Sigmoid colon (tissue), 7 donors: ENCODE data around the gene MADD. TPM values are rescaled to one million over a fixed set of nuclear protein-coding genes. Genes with fewer than 3 reads are reported as not detected.

Source experiments
- DNase-seq: peaks from one replicate; pipeline ENCODE4 v3.0.0-alpha.2; 2019
- H3K27ac ChIP-seq, 4 donors: fragments of 200-600 bp; sonication (generic); one replicate each; pipeline ENCODE4 v1.5.1; 2016 to 2019; ENCODE audit warnings: mild to moderate bottlenecking in 1 of 4
- H3K27me3 ChIP-seq, 3 donors: fragments of 200-600 bp; sonication (generic); one replicate each; pipeline ENCODE4 v1.5.1; 2019; ENCODE audit warnings: mild to moderate bottlenecking in 1 of 3
- H3K36me3 ChIP-seq, 4 donors: fragments of 200-600 bp; sonication (generic); one replicate each; pipeline ENCODE4 v1.5.1; 2016 to 2019
- H3K4me1 ChIP-seq, 4 donors: fragments of 200-600 bp; sonication (generic); one replicate each; pipeline ENCODE4 v1.5.1; 2017 to 2019
- H3K4me3 ChIP-seq, 4 donors: fragments of 200-600 bp; sonication (generic); one replicate each; pipeline ENCODE4 v1.5.1; 2017 to 2019; ENCODE audit warnings: mild to moderate bottlenecking in 2 of 4, moderate library complexity in 1 of 4
- H3K9me3 ChIP-seq, 4 donors: fragments of 200-600 bp in 3 of 4; sonication (generic) in 3 of 4; one replicate each; pipeline versions ENCODE4 v1.5.1 to v1.6.1; 2013 to 2019
- EP300 ChIP-seq, 4 donors: sonication (generic); formaldehyde crosslinking; IDR thresholded peaks; one replicate each; pipeline ENCODE4 v1.6.1; 2017; ENCODE audit warnings: antibody characterized with exemption in 4 of 4
- POLR2A ChIP-seq, 2 donors: fragments of 450-650 bp; IDR thresholded peaks; one replicate each; pipeline ENCODE4 v1.6.1; 2016; ENCODE audit warnings: antibody characterized with exemption in 2 of 2, mild to moderate bottlenecking in 2 of 2, moderate library complexity in 2 of 2
- POLR2AphosphoS5 ChIP-seq, 4 donors: sonication (generic); formaldehyde crosslinking; IDR thresholded peaks; one replicate each; pipeline ENCODE4 v1.6.1; 2017; ENCODE audit warnings: antibody characterized with exemption in 4 of 4
- WGBS, 2 donors: extraction: QIAGEN DNeasy Blood & Tissue Kit; methylation state at CpG; one replicate each; pipeline ENCODE4 v1.1.7; 2013; 5-methylcytosine and 5-hydroxymethylcytosine counted together
- intact Hi-C: fragments of 100-400 bp; cut with DNase I; formaldehyde crosslinking; loops from one replicate; pipeline ENCODE4 v1.15.1; 2023
- polyA plus RNA-seq, 3 donors: library from polyadenylated mRNA; stranded (reverse); fragments of 200-250 nt; gene quantifications; one replicate each; pipeline ENCODE4 v1.2.3, GENCODE V29; 2013
- total RNA-seq, 4 donors: library from RNA; depleted of rRNA; stranded (reverse); fragments of >200 nt; gene quantifications; one replicate each; pipeline ENCODE4 v1.1.0, GENCODE V29; 2016
- TF ChIP-seq, protein P1 (sequence below), 4 experiments: fragments of 450-650 bp in 3 of 4; fragments of 200-600 bp in 1 of 4; IDR thresholded peaks; one replicate each; pipeline ENCODE4 v1.5.1; 2016 to 2019; ENCODE audit warnings: antibody characterized with exemption in 4 of 4, mild to moderate bottlenecking in 3 of 4, moderate library complexity in 2 of 4
- donor health status: healthy with polysubstance abuse.
- donor health status: Bipolar disorder and iron deficiency.
- donor health status: healthy.

Gene MADD
- total and polyA plus RNA-seq, 7 donors: 18.6 to 55.7 (median 32.5) TPM

DNA sequence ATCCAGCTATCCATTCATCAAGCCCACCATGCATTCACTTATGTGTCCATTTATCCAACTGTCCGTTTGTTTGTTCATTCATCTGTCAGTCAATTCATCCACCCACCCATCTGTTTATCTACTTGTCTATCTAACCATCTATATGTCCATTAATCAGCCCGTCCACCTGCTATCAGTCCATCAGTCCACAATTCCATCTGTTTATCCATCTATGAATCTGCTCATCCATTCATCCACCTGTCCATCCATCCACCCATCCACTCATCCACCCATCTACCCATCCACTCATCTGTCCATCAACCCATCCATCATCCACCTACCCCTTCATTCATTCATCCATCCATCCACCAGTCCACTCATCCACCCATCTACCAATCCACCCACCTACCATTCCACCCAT, 109.4 kb downstream of the MADD start:
- Histone ChIP-seq H3K4me1 (peaks cover 0 to 2% (median 0%) of the 10 kb centered on the region in 4 donors), H3K4me3 (no peak overlapping the region), H3K9me3 (no peaks in the 10 kb centered on the region), H3K27me3 (no peaks in the 10 kb centered on the region), H3K27ac (no peak overlapping the region), H3K36me3 (no peaks in the 10 kb centered on the region)
- 89 to 90% methylated on average over 2 of the region's 2 CpGs for WGBS, 2 donors
- no peak for DNase-seq
- no peak for TF ChIP-seq EP300 (IDR thresholded peaks at IDR 0.05)
- no peak for TF ChIP-seq POLR2AphosphoS5 (IDR thresholded peaks at IDR 0.05)
- TF ChIP-seq, protein P1, sequence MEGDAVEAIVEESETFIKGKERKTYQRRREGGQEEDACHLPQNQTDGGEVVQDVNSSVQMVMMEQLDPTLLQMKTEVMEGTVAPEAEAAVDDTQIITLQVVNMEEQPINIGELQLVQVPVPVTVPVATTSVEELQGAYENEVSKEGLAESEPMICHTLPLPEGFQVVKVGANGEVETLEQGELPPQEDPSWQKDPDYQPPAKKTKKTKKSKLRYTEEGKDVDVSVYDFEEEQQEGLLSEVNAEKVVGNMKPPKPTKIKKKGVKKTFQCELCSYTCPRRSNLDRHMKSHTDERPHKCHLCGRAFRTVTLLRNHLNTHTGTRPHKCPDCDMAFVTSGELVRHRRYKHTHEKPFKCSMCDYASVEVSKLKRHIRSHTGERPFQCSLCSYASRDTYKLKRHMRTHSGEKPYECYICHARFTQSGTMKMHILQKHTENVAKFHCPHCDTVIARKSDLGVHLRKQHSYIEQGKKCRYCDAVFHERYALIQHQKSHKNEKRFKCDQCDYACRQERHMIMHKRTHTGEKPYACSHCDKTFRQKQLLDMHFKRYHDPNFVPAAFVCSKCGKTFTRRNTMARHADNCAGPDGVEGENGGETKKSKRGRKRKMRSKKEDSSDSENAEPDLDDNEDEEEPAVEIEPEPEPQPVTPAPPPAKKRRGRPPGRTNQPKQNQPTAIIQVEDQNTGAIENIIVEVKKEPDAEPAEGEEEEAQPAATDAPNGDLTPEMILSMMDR (IDR thresholded peaks at IDR 0.05): no peak
- no peak for TF ChIP-seq POLR2A (IDR thresholded peaks at IDR 0.05)
- intact Hi-C loops: no loop called here

Other genes starting within 250 kb of the MADD start
- gene ARFGAP2, start 93.3 kb upstream of the MADD start, total RNA-seq: 100 to 1,000 TPM in 3 of 4 donors, 10 to 100 TPM in 1; 85.0 to 185 (median 123) TPM
- gene ARFGAP2, start 93.3 kb upstream of the MADD start, polyA plus RNA-seq: 10 to 100 TPM; 46.8 to 81.1 (median 50.2) TPM
- 10 to 100 TPM; 56.0 to 78.3 (median 73.5) TPM for gene PACSIN3, start 83.7 kb upstream of the MADD start, total RNA-seq
- 1 to 10 TPM; 1.2 to 7.0 (median 4.8) TPM for gene PACSIN3, start 83.7 kb upstream of the MADD start, polyA plus RNA-seq
- 10 to 100 TPM; 31.9 to 44.6 (median 32.3) TPM for gene DDB2, start 55.2 kb upstream of the MADD start, total RNA-seq
- gene DDB2, start 55.2 kb upstream of the MADD start, polyA plus RNA-seq: 10 to 100 TPM; 21.3 to 42.0 (median 21.6) TPM
- gene ACP2, start 21.3 kb upstream of the MADD start, total RNA-seq: 10 to 100 TPM; 30.7 to 54.0 (median 34.9) TPM
- 10 to 100 TPM; 15.6 to 50.9 (median 25.4) TPM for gene ACP2, start 21.3 kb upstream of the MADD start, polyA plus RNA-seq
- gene NR1H3, start 12.1 kb upstream of the MADD start, total RNA-seq: 10 to 100 TPM; 30.3 to 54.5 (median 40.2) TPM
- gene NR1H3, start 12.1 kb upstream of the MADD start, polyA plus RNA-seq: 10 to 100 TPM; 57.3 to 90.1 (median 61.5) TPM
- not detected for gene MYBPC3, start 82.6 kb downstream of the MADD start, total RNA-seq
- 1 to 10 TPM in 1 of 3 donors, under 1 TPM in 2; 0.29 to 1.4 (median 0.60) TPM for gene MYBPC3, start 82.6 kb downstream of the MADD start, polyA plus RNA-seq
- gene SPI1, start 108.4 kb downstream of the MADD start, total RNA-seq: 10 to 100 TPM; 10.5 to 19.7 (median 18.8) TPM
- 10 to 100 TPM; 21.6 to 29.8 (median 27.1) TPM for gene SPI1, start 108.4 kb downstream of the MADD start, polyA plus RNA-seq
- gene SLC39A13, start 138.5 kb downstream of the MADD start, total RNA-seq: 10 to 100 TPM; 38.2 to 87.5 (median 54.0) TPM
- 10 to 100 TPM in 2 of 3 donors, 1 to 10 TPM in 1; 4.6 to 29.8 (median 13.2) TPM for gene SLC39A13, start 138.5 kb downstream of the MADD start, polyA plus RNA-seq
- gene PSMC3, start 156.3 kb downstream of the MADD start, total RNA-seq: 100 to 1,000 TPM; 104 to 202 (median 178) TPM
- gene PSMC3, start 156.3 kb downstream of the MADD start, polyA plus RNA-seq: 100 to 1,000 TPM; 117 to 151 (median 121) TPM
- under 1 TPM in 3 of 4 donors, not detected in 1; 0.27 to 0.55 (median 0.36) TPM for gene RAPSN, start 179.0 kb downstream of the MADD start, total RNA-seq
- under 1 TPM in 1 of 3 donors, not detected in 2; 0.61 TPM for gene RAPSN, start 179.0 kb downstream of the MADD start, polyA plus RNA-seq